Measurements from ENCODE around the gene TSSC4. TPM values are rescaled to one million over a fixed set of nuclear protein-coding genes. Genes with fewer than 3 reads are reported as not detected.

TSSC4 gene
- total and polyA plus RNA-seq, 2 of the 13 experiments (the other 11 are each of a cell fraction or from before 2014, with no cell fraction given), result 16.2 to 58.6 TPM

DNA sequence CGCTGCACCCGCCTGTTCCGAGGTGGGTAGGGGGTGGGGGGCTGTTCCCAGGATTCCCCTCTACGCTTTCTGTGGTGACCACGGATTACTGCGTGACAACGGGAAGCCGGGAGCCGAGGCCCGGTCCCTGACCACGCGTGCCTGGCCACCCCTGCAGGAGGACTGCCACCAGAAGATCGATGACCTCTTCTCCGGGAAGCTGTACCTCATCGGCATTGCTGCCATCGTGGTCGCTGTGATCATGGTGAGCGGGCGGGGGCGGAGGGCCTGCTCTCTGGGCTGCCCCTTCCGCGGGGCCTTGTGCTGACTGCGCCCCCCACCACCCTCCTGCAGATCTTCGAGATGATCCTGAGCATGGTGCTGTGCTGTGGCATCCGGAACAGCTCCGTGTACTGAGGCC lies 4.1 kb upstream of the TSSC4 start:
- Histone ChIP-seq H3K4me3 (replicated peaks in 1 of 3; ENCODE audit: insufficient read depth in 1 of 3, low read depth in 2 of 3, low read length in 3 of 3) (no peak overlapping the region), H3K79me2 (ENCODE audit: insufficient read depth, low read length) (peaks cover 8% of the 10 kb centered on the region), H3K27me3 (ENCODE audit: control insufficient read depth in 1 of 2, insufficient read depth in 2 of 2, low read length in 2 of 2) (peaks cover 8 to 15% of the 10 kb centered on the region in 2 experiments; a peak in 4 of 5 replicates), H3K36me3 (replicated peaks in 1 of 2; ENCODE audit: control insufficient read depth in 1 of 2, insufficient read depth in 2 of 2, low read length in 2 of 2) (no peaks in the 10 kb centered on the region), H2AFZ (ENCODE audit: low read length) (no peak overlapping the region), H3K4me2 (ENCODE audit: low read depth, low read length) (no peak overlapping the region), H3K9me3 (ENCODE audit: low read length) (no peaks in the 10 kb centered on the region), H3K4me1 (ENCODE audit: insufficient read depth, low read length) (peaks cover 13% of the 10 kb centered on the region), H3K27ac (ENCODE audit: extremely low read length, insufficient read depth, low read length) (no peak overlapping the region), H4K20me1 (ENCODE audit: insufficient read depth, low read length) (no peaks in the 10 kb centered on the region), H3K9ac (ENCODE audit: insufficient read depth, low read depth, low read length) (no peak overlapping the region)
- intact Hi-C loops (cut with micrococcal nuclease; ENCODE audit: unreplicated experiment), result no loop called here
- POLR2A ChIA-PET, result no interaction called here
- CTCF ChIA-PET (ENCODE audit: low intra/inter-chr PET ratio, low total read pairs), result no interaction called here
- DNase-seq (ENCODE audit: low spot score), result no peak
- BruUV-seq (replicated peaks), result no TSS peak
- TF ChIP-seq NCOA1 (CRISPR knock-in tag; IDR thresholded peaks at IDR 0.05), result no peak
- TF ChIP-seq, protein P1, sequence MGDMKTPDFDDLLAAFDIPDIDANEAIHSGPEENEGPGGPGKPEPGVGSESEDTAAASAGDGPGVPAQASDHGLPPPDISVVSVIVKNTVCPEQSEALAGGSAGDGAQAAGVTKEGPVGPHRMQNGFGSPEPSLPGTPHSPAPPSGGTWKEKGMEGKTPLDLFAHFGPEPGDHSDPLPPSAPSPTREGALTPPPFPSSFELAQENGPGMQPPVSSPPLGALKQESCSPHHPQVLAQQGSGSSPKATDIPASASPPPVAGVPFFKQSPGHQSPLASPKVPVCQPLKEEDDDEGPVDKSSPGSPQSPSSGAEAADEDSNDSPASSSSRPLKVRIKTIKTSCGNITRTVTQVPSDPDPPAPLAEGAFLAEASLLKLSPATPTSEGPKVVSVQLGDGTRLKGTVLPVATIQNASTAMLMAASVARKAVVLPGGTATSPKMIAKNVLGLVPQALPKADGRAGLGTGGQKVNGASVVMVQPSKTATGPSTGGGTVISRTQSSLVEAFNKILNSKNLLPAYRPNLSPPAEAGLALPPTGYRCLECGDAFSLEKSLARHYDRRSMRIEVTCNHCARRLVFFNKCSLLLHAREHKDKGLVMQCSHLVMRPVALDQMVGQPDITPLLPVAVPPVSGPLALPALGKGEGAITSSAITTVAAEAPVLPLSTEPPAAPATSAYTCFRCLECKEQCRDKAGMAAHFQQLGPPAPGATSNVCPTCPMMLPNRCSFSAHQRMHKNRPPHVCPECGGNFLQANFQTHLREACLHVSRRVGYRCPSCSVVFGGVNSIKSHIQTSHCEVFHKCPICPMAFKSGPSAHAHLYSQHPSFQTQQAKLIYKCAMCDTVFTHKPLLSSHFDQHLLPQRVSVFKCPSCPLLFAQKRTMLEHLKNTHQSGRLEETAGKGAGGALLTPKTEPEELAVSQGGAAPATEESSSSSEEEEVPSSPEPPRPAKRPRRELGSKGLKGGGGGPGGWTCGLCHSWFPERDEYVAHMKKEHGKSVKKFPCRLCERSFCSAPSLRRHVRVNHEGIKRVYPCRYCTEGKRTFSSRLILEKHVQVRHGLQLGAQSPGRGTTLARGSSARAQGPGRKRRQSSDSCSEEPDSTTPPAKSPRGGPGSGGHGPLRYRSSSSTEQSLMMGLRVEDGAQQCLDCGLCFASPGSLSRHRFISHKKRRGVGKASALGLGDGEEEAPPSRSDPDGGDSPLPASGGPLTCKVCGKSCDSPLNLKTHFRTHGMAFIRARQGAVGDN (CRISPR knock-in tag; IDR thresholded peaks at IDR 0.05), result no peak
- TF ChIP-seq, protein P2, sequence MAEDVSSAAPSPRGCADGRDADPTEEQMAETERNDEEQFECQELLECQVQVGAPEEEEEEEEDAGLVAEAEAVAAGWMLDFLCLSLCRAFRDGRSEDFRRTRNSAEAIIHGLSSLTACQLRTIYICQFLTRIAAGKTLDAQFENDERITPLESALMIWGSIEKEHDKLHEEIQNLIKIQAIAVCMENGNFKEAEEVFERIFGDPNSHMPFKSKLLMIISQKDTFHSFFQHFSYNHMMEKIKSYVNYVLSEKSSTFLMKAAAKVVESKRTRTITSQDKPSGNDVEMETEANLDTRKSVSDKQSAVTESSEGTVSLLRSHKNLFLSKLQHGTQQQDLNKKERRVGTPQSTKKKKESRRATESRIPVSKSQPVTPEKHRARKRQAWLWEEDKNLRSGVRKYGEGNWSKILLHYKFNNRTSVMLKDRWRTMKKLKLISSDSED (CRISPR knock-in tag; IDR thresholded peaks at IDR 0.05), result no peak
- TF ChIP-seq ZBTB38 (CRISPR knock-in tag; IDR thresholded peaks at IDR 0.05), result no peak
- no peak for TF ChIP-seq NFKB2 (CRISPR knock-in tag; IDR thresholded peaks at IDR 0.05; ENCODE audit: borderline replicate concordance)
- TF ChIP-seq MIXL1 (CRISPR knock-in tag; IDR thresholded peaks at IDR 0.05), result no peak
- TF ChIP-seq BRD4 (CRISPR knock-in tag; IDR thresholded peaks at IDR 0.05), result no peak
- no peak for TF ChIP-seq ZNF75D (CRISPR knock-in tag; IDR thresholded peaks at IDR 0.05; ENCODE audit: borderline replicate concordance)
- TF ChIP-seq SPEN (CRISPR knock-in tag; IDR thresholded peaks at IDR 0.05; ENCODE audit: low read depth), result no peak
- no peak for TF ChIP-seq ATAD3A (CRISPR knock-in tag; IDR thresholded peaks at IDR 0.05)
- TF ChIP-seq THAP11 (CRISPR knock-in tag; IDR thresholded peaks at IDR 0.05), result no peak
- TF ChIP-seq ZBTB3 (CRISPR knock-in tag; IDR thresholded peaks at IDR 0.05; ENCODE audit: borderline replicate concordance, low read depth), result no peak
- no peak for TF ChIP-seq ZNF672 (CRISPR knock-in tag; IDR thresholded peaks at IDR 0.05)
- TF ChIP-seq, protein P3, sequence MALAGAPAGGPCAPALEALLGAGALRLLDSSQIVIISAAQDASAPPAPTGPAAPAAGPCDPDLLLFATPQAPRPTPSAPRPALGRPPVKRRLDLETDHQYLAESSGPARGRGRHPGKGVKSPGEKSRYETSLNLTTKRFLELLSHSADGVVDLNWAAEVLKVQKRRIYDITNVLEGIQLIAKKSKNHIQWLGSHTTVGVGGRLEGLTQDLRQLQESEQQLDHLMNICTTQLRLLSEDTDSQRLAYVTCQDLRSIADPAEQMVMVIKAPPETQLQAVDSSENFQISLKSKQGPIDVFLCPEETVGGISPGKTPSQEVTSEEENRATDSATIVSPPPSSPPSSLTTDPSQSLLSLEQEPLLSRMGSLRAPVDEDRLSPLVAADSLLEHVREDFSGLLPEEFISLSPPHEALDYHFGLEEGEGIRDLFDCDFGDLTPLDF (CRISPR knock-in tag; IDR thresholded peaks at IDR 0.05), result no peak
- in situ Hi-C loops (cut with HindIII; ENCODE audit: extremely low pct_ligation_motif_present, low pct_unique_long_range_greater_than_20kb), result no loop called here
- 62% methylated on average over 22 of the region's 26 CpGs for WGBS (ENCODE audit: low lambda C conversion rate)
- no peak for ATAC-seq
- no peak for FAIRE-seq

Measured in HepG2 (cell line).